Measurements from ENCODE around the gene MCIDAS.
A peak's percentile ranks its signal among the peaks of the same experiment; 100 is the strongest.

Gene MCIDAS

DNA sequence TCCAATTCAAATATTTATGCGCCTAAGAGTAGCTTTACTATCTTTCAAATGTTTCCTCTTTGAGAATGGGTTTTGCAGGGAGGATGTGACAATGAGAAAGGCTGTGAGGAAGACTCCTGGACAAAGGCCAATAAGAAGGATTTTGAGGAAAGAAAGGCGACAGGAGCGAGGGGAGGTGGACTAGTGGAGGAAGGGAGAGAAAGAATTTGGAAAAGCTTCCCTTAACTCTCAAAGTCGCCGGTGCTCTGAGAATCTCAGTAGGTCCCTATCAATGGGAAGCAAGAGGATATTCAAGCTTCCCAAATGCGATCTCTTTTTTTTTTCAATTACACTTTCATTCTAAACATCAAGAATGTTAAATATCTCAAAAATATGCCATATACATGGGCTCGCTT is 51.3 kb downstream of the MCIDAS start:
- Histone ChIP-seq H3K27me3 (ENCODE audit: insufficient read depth, low read depth, severe bottlenecking) (no peaks in the 10 kb centered on the region), H3K4me3 (ENCODE audit: low read depth, low read length) (peak overlapping the region; percentile 37; the same call in 1 of the 2 replicates), H3K9me3 (ENCODE audit: severe bottlenecking) (no peaks in the 10 kb centered on the region), H3K36me3 (no peaks in the 10 kb centered on the region), H3K27ac (no peak overlapping the region)
- no peak for DNase-seq
- TF ChIP-seq, protein P1, sequence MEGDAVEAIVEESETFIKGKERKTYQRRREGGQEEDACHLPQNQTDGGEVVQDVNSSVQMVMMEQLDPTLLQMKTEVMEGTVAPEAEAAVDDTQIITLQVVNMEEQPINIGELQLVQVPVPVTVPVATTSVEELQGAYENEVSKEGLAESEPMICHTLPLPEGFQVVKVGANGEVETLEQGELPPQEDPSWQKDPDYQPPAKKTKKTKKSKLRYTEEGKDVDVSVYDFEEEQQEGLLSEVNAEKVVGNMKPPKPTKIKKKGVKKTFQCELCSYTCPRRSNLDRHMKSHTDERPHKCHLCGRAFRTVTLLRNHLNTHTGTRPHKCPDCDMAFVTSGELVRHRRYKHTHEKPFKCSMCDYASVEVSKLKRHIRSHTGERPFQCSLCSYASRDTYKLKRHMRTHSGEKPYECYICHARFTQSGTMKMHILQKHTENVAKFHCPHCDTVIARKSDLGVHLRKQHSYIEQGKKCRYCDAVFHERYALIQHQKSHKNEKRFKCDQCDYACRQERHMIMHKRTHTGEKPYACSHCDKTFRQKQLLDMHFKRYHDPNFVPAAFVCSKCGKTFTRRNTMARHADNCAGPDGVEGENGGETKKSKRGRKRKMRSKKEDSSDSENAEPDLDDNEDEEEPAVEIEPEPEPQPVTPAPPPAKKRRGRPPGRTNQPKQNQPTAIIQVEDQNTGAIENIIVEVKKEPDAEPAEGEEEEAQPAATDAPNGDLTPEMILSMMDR (IDR thresholded peaks at IDR 0.05; ENCODE audit: low read depth, low read length): no peak

- TF ChIP-seq, protein P1 (IDR thresholded peaks at IDR 0.05; ENCODE audit: low read depth, low read length): no peak
- Histone ChIP-seq H3K27me3 (ENCODE audit: insufficient read depth, low read depth, severe bottlenecking) (no peaks in the 10 kb centered on the region), H3K36me3 (no peaks in the 10 kb centered on the region), H3K27ac (peak overlapping the region; percentile 82), H3K4me3 (ENCODE audit: low read depth, low read length) (peak overlapping the region; percentile 47), H3K9me3 (ENCODE audit: severe bottlenecking) (no peaks in the 10 kb centered on the region)
- peak; percentile 63 for DNase-seq
Measured at GRCh38 chr5:55173687-55174230, 53.4 kb downstream of the MCIDAS start.

DNA sequence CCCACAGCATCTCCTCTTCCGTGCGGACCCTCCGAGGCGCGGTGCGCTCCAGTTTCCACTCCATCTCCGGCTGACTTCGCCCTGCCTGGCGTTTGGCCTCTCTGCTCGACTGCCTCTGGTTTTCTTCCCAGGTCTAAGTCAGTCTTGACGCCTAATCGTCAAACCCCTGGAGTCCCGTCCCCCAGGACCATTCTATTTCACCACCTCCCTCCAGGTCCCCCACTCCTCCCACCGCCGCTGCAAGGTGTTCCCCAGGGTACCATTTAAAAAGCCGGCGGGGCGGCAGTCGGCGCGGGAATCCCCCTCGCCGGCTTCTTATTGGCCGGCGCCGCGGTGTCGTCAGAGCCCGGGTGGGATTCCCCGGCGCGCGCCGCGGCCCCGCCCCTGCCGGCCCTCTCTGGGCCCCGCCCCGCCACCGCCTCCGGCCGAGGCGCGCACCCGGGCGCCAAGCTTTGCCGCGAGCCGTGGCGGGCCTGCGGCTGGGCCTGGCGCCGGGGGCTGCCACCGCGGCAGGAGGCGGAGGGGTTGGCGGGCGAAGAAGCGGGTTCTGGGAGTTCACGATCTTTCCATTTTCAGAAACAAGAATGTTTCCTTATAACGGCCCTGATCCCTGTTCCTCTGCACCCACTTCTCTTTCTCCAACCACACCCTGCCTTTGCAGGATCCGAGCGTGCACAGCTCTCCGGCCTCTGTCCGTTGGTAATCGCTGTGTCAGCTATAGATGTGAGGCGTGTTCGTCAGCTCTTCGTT is 54.0 kb downstream of the MCIDAS start, which contains the start of gene CDC20B:
CDC20B (minus strand) TSS at position 241 of the 750 bp plus-strand sequence; CDS start at position 64, 177 bp downstream.
- TF ChIP-seq, protein P1 (IDR thresholded peaks at IDR 0.05; ENCODE audit: low read depth, low read length): no peak
- no peaks in the 10 kb centered on the region for H3K36me3 ChIP-seq
- peak; percentile 78 for DNase-seq
- no peaks in the 10 kb centered on the region for H3K27me3 ChIP-seq (ENCODE audit: insufficient read depth, low read depth, severe bottlenecking)
- H3K9me3 ChIP-seq (ENCODE audit: severe bottlenecking): no peaks in the 10 kb centered on the region
- H3K27ac ChIP-seq: peak within 1 kb of the TSS; percentile 82
- H3K4me3 ChIP-seq (ENCODE audit: low read depth, low read length): peak within 1 kb of the TSS; percentile 48

DNA sequence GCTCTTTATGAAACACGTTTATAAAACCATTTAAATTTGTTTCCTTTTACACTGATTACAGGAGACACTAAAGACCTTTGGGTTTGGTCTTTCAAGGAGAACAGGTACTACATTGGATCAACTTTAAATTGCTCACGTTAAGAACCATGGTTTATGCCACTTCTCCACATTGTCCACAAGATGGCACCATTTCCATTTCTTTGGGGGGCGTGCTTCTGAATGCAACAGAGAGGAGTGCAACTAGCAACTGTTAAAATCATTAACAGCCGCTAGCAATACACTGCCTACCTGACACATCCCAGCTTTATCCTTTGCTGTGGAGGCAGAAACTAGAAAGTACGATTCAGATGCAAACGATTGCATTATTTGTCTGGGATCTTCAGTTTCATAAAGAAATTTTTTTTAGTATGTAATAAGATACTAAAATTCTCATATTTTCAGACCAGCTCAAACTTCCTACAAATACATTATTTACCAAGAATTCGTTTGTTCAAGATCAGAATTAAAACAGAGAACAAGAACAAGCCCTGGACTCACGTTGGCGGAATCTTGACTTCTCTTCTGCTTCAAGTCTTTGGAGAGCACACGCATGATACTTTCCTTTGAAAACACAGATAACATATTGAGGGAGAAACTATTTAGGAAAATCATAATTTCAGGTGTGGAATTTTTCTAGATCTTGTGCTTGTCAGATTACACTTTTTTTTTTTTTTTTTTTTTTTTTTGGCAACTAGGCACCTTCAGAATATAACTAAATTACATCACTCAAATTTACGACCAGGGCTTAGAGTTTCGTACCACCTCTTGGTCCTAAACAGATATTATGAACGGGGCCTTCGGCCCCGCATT is 54.8 kb downstream of the MCIDAS start:
- peak; percentile 62 for DNase-seq
- TF ChIP-seq, protein P1 (IDR thresholded peaks at IDR 0.05; ENCODE audit: low read depth, low read length): peak; percentile 59
- no peaks in the 10 kb centered on the region for H3K27me3 ChIP-seq (ENCODE audit: insufficient read depth, low read depth, severe bottlenecking)
- no peaks in the 10 kb centered on the region for H3K9me3 ChIP-seq (ENCODE audit: severe bottlenecking)
- no peaks in the 10 kb centered on the region for H3K36me3 ChIP-seq
- H3K27ac ChIP-seq: no peak overlapping the region
- peak overlapping the region; percentile 48 for H3K4me3 ChIP-seq (ENCODE audit: low read depth, low read length)

DNA sequence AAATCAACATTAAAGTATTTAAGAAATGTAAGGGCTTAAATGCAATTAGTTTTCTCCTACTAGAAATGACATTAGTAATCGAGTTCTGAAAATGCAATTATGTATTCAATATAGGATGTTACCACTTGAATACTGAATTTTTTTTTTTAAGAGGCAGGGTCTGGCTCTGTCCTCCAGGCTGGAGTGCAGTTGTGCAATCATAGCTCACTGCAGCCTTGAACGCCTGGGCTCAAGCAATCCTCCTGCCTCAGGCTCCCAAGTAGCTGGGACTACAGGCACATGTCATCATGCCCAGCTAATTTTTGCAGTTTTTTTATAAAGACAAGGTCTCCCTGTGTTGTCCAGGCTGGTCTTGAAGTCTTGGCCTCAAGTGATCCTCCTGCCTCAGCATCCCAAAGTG is 55.6 kb downstream of the MCIDAS start:
- no peaks in the 10 kb centered on the region for H3K36me3 ChIP-seq
- H3K27me3 ChIP-seq (ENCODE audit: insufficient read depth, low read depth, severe bottlenecking): no peaks in the 10 kb centered on the region
- no peak for DNase-seq
- no peak overlapping the region for H3K27ac ChIP-seq
- no peaks in the 10 kb centered on the region for H3K9me3 ChIP-seq (ENCODE audit: severe bottlenecking)
- H3K4me3 ChIP-seq (ENCODE audit: low read depth, low read length): no peak overlapping the region
- TF ChIP-seq, protein P1 (IDR thresholded peaks at IDR 0.05; ENCODE audit: low read depth, low read length): no peak

Measured in WERI-Rb-1 (cell line).